ENCODE measurements around the gene CFAP57.

GRCh38 chr1:43203859-43204258 lies 31.7 kb downstream of the CFAP57 start:
- TF ChIP-seq POLR2A (IDR thresholded peaks at IDR 0.05) (no peak), CTCF (IDR thresholded peaks at IDR 0.05) (no peak), POLR2AphosphoS5 (IDR thresholded peaks at IDR 0.05; ENCODE audit: insufficient read depth in 1 of 2, low read depth in 1 of 2) (no peak)

Measured in vagina (tissue), 2 donors.